Limb (tissue), 2 donors: Measurements from ENCODE around the gene TMEM108.
"Not testable (repeated sequence)": the region's sequence is repeated elsewhere in the genome, so short reads cannot be mapped to it uniquely, and the experiment has no call there.

Experiments used
- DNase-seq, 2 donors: peaks; one replicate each; pipeline ENCODE4 v3.0.0-alpha.2; 2016; ENCODE audit errors: extremely low spot score in 2 of 2

Gene TMEM108

GRCh38 chr3:133038089-133038730 is at the start of gene TMEM108:
Gene TMEM108, plus strand, starts transcription at chr3:133038391.
- DNase-seq, result peak; percentile 74 to 93

GRCh38 chr3:132995971-132996370 is 42.2 kb upstream of the TMEM108 start:
- no peak for DNase-seq

GRCh38 chr3:132997404-132998185 is 40.6 kb upstream of the TMEM108 start:
- DNase-seq, result no peak

- not testable (repeated sequence) for DNase-seq
Measured at GRCh38 chr3:133005032-133005431, 33.2 kb upstream of the TMEM108 start.

GRCh38 chr3:133007601-133008000 is 30.6 kb upstream of the TMEM108 start:
- no peak for DNase-seq

- DNase-seq, result no peak
Measured at GRCh38 chr3:133014325-133014724, 23.9 kb upstream of the TMEM108 start.

- not testable (repeated sequence) for DNase-seq
Measured at GRCh38 chr3:133015573-133015972, 22.6 kb upstream of the TMEM108 start.

GRCh38 chr3:133016838-133017309 is 21.3 kb upstream of the TMEM108 start:
- no peak for DNase-seq

GRCh38 chr3:133018921-133019320 is 19.3 kb upstream of the TMEM108 start:
- no peak for DNase-seq

GRCh38 chr3:133021206-133021605 is 17.0 kb upstream of the TMEM108 start:
- DNase-seq, result no peak

GRCh38 chr3:133023362-133023761 is 14.8 kb upstream of the TMEM108 start:
- no peak for DNase-seq

- DNase-seq, result no peak
Measured at GRCh38 chr3:133025546-133025945, 12.6 kb upstream of the TMEM108 start.

GRCh38 chr3:133032301-133032700 is 5.9 kb upstream of the TMEM108 start:
- no peak for DNase-seq

- no peak for DNase-seq
Measured at GRCh38 chr3:133037436-133037835, 755 bp upstream of the TMEM108 start.

GRCh38 chr3:133038731-133039375 is 662 bp downstream of the TMEM108 start:
- DNase-seq, result peak in 1 of 2 donors; percentile 63

GRCh38 chr3:133040696-133041523 is 2.7 kb downstream of the TMEM108 start:
- peak; percentile 84 to 88 for DNase-seq

- no peak for DNase-seq
Measured at GRCh38 chr3:133041524-133041829, 3.3 kb downstream of the TMEM108 start.

- peak in 1 of 2 donors; percentile 26 for DNase-seq
Measured at GRCh38 chr3:133042778-133043177, 4.6 kb downstream of the TMEM108 start.

GRCh38 chr3:133047980-133048379 is 9.8 kb downstream of the TMEM108 start:
- no peak for DNase-seq

GRCh38 chr3:133049491-133049890 is 11.3 kb downstream of the TMEM108 start:
- no peak for DNase-seq

- DNase-seq, result no peak
Measured at GRCh38 chr3:133050891-133051290, 12.7 kb downstream of the TMEM108 start.

GRCh38 chr3:133053532-133053931 is 15.3 kb downstream of the TMEM108 start:
- DNase-seq, result no peak
